Right renal cortex interstitium (tissue), 3 donors: Measurements from ENCODE around the gene RCAN1. TPM values are rescaled to one million over a fixed set of nuclear protein-coding genes. Genes with fewer than 3 reads are reported as not detected.

Source experiments
- DNase-seq, 3 donors: peaks; one replicate each; pipeline ENCODE4 v3.0.0-alpha.2; 2013; ENCODE audit warnings: low read depth in 3 of 3, low spot score in 2 of 3
- polyA plus RNA-seq, 3 donors: library from polyadenylated mRNA; unstranded; fragments of 120-200 nt; gene quantifications; one replicate each; pipeline ENCODE4 v1.2.1, GENCODE V29; 2013; ENCODE audit not compliant: insufficient read length in 3 of 3

The RCAN1 gene
- polyA plus RNA-seq, 3 donors, result 34.8 to 39.4 (median 35.5) TPM

GRCh38 chr21:34548781-34549376 lies 66.0 kb downstream of the RCAN1 start:
- DNase-seq, result no peak

- no peak for DNase-seq
These were observed 68.4 kb downstream of the RCAN1 start for GRCh38 chr21:34546542-34546941.

GRCh38 chr21:34545079-34545884 lies 69.6 kb downstream of the RCAN1 start:
- DNase-seq, result no peak

- no peak for DNase-seq
These were observed 70.8 kb downstream of the RCAN1 start for GRCh38 chr21:34544032-34544496.

- no peak for DNase-seq
These were observed 71.9 kb downstream of the RCAN1 start for GRCh38 chr21:34543017-34543416.

- DNase-seq, result no peak
These were observed 74.7 kb downstream of the RCAN1 start for GRCh38 chr21:34540206-34540605.

- DNase-seq, result no peak
These were observed 77.1 kb downstream of the RCAN1 start for GRCh38 chr21:34537838-34538237.

GRCh38 chr21:34536820-34537219 lies 78.1 kb downstream of the RCAN1 start:
- DNase-seq, result no peak

- no peak for DNase-seq
These were observed 78.6 kb downstream of the RCAN1 start for GRCh38 chr21:34536311-34536710.

GRCh38 chr21:34535886-34536285 lies 79.0 kb downstream of the RCAN1 start:
- no peak for DNase-seq

GRCh38 chr21:34534522-34534921 lies 80.4 kb downstream of the RCAN1 start:
- no peak for DNase-seq

GRCh38 chr21:34533938-34534337 lies 81.0 kb downstream of the RCAN1 start:
- DNase-seq, result no peak

- no peak for DNase-seq
These were observed 83.5 kb downstream of the RCAN1 start for GRCh38 chr21:34531399-34531798.

- DNase-seq, result no peak
These were observed 84.7 kb downstream of the RCAN1 start for GRCh38 chr21:34530261-34530660.

- no peak for DNase-seq
These were observed 86.8 kb downstream of the RCAN1 start for GRCh38 chr21:34528131-34528561.

GRCh38 chr21:34526618-34527290 lies 88.2 kb downstream of the RCAN1 start:
- DNase-seq, result peak; percentile 72 to 84 (median 75)

GRCh38 chr21:34526241-34526617 lies 88.7 kb downstream of the RCAN1 start:
- peak in 1 of 3 donors; percentile 29 for DNase-seq

GRCh38 chr21:34524646-34525601 lies 90.0 kb downstream of the RCAN1 start:
- DNase-seq, result no peak

GRCh38 chr21:34523019-34523555 lies 91.8 kb downstream of the RCAN1 start:
- no peak for DNase-seq

- no peak for DNase-seq
These were observed 92.6 kb downstream of the RCAN1 start for GRCh38 chr21:34522284-34522683.
